GM10266 (cell line): ENCODE data around the gene SBK2.

Experiments used
- DNase-seq: peaks from one replicate; pipeline ENCODE4 v3.0.0; 2012; ENCODE audit errors: extremely low spot score
- CTCF ChIP-seq: IDR thresholded peaks from 2 replicates; pipeline ENCODE4 v1.5.1; 2012; ENCODE audit warnings: mild to moderate bottlenecking, low read depth; ENCODE audit not compliant: control insufficient read depth, insufficient read depth; ENCODE audit errors: missing control alignments

The SBK2 gene

DNA sequence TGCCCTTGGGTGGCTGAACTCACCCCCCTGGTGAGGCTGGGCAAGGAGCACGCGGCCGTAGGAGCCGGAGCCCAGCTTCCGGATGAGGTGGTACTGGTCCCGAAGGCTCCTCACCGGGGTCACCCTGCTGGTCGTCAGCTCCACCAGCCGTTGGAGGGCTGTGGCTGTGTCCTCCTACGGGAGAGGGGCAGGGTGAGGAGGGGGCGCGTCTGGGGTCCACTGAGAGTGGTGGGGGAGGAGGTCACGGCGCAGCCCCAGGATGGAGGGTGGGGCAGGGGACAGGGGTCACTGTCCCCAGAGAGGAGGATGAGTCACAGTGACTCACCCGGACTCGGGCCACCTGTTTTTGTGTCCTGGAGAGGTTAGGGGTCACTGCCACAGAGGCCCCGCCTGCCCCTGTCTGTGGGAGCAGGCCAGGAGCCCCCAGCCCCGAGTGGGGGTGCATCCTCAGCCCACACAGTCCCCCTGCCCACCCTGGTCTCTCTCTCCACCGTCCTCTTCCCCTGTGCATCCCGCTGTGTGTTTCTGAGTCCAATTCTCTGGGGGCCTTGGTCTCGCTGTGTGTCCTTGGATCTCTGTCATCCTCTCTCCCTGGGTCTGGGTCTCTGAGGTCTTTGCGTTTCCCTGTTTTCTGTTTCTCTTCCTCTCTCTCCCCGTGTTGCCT is 8.0 kb upstream of the SBK2 start:
- no peak for DNase-seq
- TF ChIP-seq CTCF = no peak

DNA sequence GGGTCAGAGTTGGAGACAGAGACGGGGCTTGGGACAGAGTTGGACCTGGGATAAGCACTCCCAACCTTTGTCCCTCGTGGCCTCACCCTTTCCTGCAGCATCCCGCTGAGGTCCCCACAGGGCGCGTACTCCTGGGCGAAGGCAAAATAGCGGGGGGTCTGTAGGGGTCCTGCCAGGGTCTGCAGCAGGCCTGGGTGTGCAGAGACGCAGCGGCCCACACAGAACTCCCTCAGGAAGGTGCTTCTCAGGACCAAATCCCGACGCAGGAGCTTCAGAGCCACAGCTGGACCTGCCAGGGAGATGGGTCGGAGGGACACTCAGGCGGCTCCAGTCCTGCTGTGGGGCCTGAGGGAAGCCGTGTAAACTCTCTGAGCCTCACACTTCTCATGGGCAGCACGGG is 7.1 kb upstream of the SBK2 start:
- no peak for DNase-seq
- TF ChIP-seq CTCF = no peak

- no peak for TF ChIP-seq CTCF
- DNase-seq = no peak
These were observed 6.6 kb upstream of the SBK2 start for GRCh38 chr19:55543567-55543966.

GRCh38 chr19:55542292-55542855 is 5.4 kb upstream of the SBK2 start:
- TF ChIP-seq CTCF = no peak
- DNase-seq = no peak

DNA sequence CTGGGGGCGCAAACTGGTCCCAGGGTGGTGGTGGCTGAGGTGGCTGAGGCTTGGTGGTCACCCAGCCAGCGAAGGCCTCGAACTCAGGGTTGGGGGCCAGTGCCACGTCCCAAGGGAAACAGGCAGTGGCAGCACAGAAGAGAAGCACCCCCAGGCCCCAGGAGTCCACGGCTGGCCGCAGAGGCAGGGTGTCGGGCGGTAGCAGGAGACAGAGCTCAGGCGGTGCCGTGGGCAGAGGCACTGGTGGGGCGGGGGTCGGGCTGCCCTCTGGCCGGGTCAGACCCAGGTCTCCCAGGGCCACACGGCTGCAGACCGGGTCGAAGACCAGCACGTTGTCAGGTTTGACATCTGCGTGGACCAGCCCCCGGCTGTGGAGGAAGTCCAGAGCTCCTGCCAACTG is 4.2 kb upstream of the SBK2 start:
- no peak for DNase-seq
- no peak for TF ChIP-seq CTCF

DNA sequence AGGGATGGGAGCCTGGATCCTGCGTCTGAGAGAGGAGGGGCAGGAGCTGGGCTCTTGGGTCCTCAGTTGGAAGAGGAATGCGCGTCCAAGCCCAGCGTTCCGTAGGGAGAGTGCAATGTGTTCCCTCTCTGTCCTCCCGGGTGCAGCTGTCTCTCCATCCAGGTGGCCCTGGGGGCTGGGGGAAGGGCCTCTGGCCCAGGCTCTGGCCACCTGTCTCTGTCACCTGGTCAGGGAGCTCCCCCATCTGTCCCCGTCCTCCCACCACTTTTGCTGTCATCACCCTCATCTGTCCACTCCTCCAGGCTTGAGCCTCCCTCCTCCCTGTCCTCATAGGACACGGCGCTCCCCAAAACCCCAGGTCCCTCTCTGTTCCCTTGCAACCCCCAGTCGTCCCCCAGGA is 3.7 kb upstream of the SBK2 start:
- DNase-seq = no peak
- TF ChIP-seq CTCF = no peak
